Effector memory CD8-positive, alpha-beta T cell (primary cell): ENCODE measurements around the gene LBH.

ENCODE experiments used
- ATAC-seq: fragments of 150-1000 bp; cut with Tn5 transposase; replicated peaks from 2 replicates; pipeline ENCODE4 v1.10.0; 2021; ENCODE audit warnings: mild to moderate bottlenecking, moderate library complexity
- DNase-seq, 3 experiments: peaks; one replicate each; pipeline ENCODE4 v3.0.0; 2021
- H3K27ac Mint-ChIP-seq, 2 donors: one replicate each; pipeline ENCODE4 v1.8.0; 2022; ENCODE audit warnings: mild to moderate bottlenecking in 2 of 2, mixed read lengths in 2 of 2, moderate library complexity in 2 of 2
- H3K27me3 Mint-ChIP-seq, 2 donors: one replicate each; pipeline ENCODE4 v1.8.0; 2022; ENCODE audit warnings: mixed read lengths in 2 of 2
- H3K36me3 Mint-ChIP-seq: one replicate; pipeline ENCODE4 v1.8.0; 2022; ENCODE audit warnings: mild to moderate bottlenecking, moderate library complexity, mixed read lengths; ENCODE audit not compliant: insufficient read depth
- H3K4me1 Mint-ChIP-seq, 2 donors: one replicate each; pipeline ENCODE4 v1.8.0; 2022; ENCODE audit warnings: low read depth in 2 of 2, mixed read lengths in 2 of 2
- H3K4me3 Mint-ChIP-seq, 2 donors: one replicate each; pipeline ENCODE4 v1.8.0; 2022; ENCODE audit warnings: mild to moderate bottlenecking in 2 of 2, mixed read lengths in 2 of 2, moderate library complexity in 2 of 2
- H3K9me3 Mint-ChIP-seq, 2 donors: one replicate each; pipeline ENCODE4 v1.8.0; 2022; ENCODE audit warnings: mixed read lengths in 2 of 2

The LBH gene

GRCh38 chr2:30221531-30221930 lies 9.8 kb upstream of the LBH start:
- Mint-ChIP-seq H3K4me1 (peaks cover 55% of the 10 kb centered on the region in 2 donors), H3K27ac (peak overlapping the region; percentile 99)

GRCh38 chr2:30222031-30222430 lies 9.3 kb upstream of the LBH start:
- DNase-seq: no peak
- Mint-ChIP-seq H3K27me3 (no peaks in the 10 kb centered on the region), H3K36me3 (peaks cover 4% of the 10 kb centered on the region), H3K9me3 (no peaks in the 10 kb centered on the region), H3K4me3 (peak overlapping the region; percentile 38 to 51), H3K4me1 (peaks cover 57% of the 10 kb centered on the region in 2 donors), H3K27ac (peak overlapping the region; percentile 99)
- ATAC-seq: no peak

More at GRCh38 chr2:30221531-30221930, 9.8 kb upstream of the LBH start:
- ATAC-seq (no peak), DNase-seq (no peak)
- Mint-ChIP-seq H3K4me3 (no peak overlapping the region), H3K36me3 (peaks cover 4% of the 10 kb centered on the region), H3K27me3 (no peaks in the 10 kb centered on the region), H3K9me3 (no peaks in the 10 kb centered on the region)

DNA sequence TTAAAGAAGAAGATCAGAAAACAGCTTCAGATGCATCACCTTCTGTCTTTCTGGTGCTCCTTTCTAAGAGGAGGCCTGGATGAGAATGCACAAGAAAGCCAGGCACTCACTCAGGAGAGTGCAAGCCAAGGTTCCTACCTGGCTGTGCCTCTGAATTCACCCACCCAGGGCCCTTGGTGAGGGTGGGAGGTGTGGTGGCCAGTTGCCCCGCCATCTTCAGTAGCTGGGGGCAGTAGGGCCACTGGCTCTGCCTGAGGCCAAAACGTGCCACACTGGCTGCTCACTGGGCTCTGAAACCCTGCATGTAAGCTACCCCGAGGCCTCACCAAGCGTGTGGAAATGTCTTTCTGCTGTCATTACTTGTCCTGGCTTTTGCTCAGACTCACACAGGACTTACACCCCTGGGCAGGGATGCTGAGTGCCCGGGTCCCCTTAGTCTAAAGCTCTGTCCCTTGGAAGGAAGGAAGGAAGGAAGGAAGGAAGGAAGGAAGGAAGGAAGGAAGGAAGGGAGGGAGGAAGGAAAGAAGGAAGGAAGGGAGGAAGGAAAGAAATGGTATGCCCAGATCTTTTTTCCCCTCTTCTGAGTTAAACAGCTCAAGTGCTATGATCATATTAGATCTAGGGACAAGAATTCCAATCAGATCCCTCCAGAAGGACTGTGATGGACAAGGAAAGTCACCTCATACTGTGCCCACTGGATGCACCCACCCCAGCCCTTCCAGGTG lies 8.5 kb upstream of the LBH start:
- H3K4me3 Mint-ChIP-seq: peak overlapping the region; percentile 90 to 97
- H3K36me3 Mint-ChIP-seq: peaks cover 4% of the 10 kb centered on the region
- ATAC-seq: no peak
- peaks cover 57 to 64% of the 10 kb centered on the region in 2 donors for H3K4me1 Mint-ChIP-seq
- H3K27ac Mint-ChIP-seq: peak overlapping the region; percentile 99
- no peaks in the 10 kb centered on the region for H3K9me3 Mint-ChIP-seq
- no peaks in the 10 kb centered on the region for H3K27me3 Mint-ChIP-seq
- no peak for DNase-seq

GRCh38 chr2:30223413-30223874 lies 7.9 kb upstream of the LBH start:
- H3K4me3 Mint-ChIP-seq: peak overlapping the region; percentile 90 to 97
- ATAC-seq (peak; percentile 77), DNase-seq (peak; percentile 29 to 41 (median 30))
- no peaks in the 10 kb centered on the region for H3K27me3 Mint-ChIP-seq
- H3K36me3 Mint-ChIP-seq: peaks cover 4% of the 10 kb centered on the region
- H3K9me3 Mint-ChIP-seq: no peaks in the 10 kb centered on the region
- H3K27ac Mint-ChIP-seq: peak overlapping the region; percentile 99
- peaks cover 59 to 70% of the 10 kb centered on the region in 2 donors for H3K4me1 Mint-ChIP-seq

GRCh38 chr2:30224151-30224550 lies 7.2 kb upstream of the LBH start:
- Mint-ChIP-seq H3K4me1 (peaks cover 60 to 70% of the 10 kb centered on the region in 2 donors), H3K4me3 (peak overlapping the region; percentile 90 to 97), H3K36me3 (peaks cover 4% of the 10 kb centered on the region), H3K9me3 (no peaks in the 10 kb centered on the region), H3K27me3 (no peaks in the 10 kb centered on the region), H3K27ac (peak overlapping the region; percentile 99)
- ATAC-seq: peak; percentile 5
- no peak for DNase-seq

DNA sequence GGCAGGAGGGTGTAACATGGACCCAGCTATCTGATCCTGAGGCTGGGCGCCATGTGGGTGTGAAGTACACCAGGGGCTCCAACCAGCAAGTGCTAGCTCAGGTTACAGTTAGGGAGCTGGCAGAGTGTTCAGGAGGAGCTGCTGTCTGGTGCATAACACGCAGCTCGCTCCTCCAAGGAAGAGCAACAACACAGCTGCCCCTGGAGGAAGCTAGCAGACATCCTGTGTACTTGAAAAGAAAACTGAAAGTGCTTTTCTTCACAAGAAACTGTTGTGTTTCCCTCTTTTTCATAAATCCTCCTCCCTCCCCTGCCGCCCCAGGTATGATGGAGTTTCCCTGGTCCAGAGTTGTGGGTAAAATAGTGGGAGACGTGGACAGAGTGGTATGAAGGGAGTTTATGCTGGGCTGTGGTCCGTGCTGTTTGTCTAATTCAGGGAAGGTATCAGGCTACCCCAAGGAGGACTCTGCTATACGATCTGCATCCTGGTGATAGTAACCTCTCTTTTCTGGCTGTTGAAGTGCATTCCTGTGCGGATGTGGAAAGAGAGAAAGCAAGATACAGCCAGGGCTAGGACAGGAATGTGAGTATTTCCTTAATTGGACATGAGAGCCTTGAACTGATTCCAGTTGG lies 6.1 kb upstream of the LBH start:
- peaks cover 64 to 75% of the 10 kb centered on the region in 2 donors for H3K4me1 Mint-ChIP-seq
- peak; percentile 61 for ATAC-seq
- H3K9me3 Mint-ChIP-seq: no peaks in the 10 kb centered on the region
- H3K4me3 Mint-ChIP-seq: peak overlapping the region; percentile 90 to 97
- peak; percentile 27 to 41 (median 28) for DNase-seq
- peaks cover 4% of the 10 kb centered on the region for H3K36me3 Mint-ChIP-seq
- H3K27ac Mint-ChIP-seq: peak overlapping the region; percentile 99
- no peaks in the 10 kb centered on the region for H3K27me3 Mint-ChIP-seq

GRCh38 chr2:30226144-30227032 lies 4.9 kb upstream of the LBH start:
- Mint-ChIP-seq H3K4me3 (peak overlapping the region; percentile 90 to 97), H3K27me3 (no peaks in the 10 kb centered on the region), H3K4me1 (peaks cover 63 to 74% of the 10 kb centered on the region in 2 donors), H3K9me3 (no peaks in the 10 kb centered on the region), H3K36me3 (peaks cover 15% of the 10 kb centered on the region), H3K27ac (peak overlapping the region; percentile 99)
- DNase-seq: peak in 1 of 3 experiments; percentile 23
- ATAC-seq: no peak

DNA sequence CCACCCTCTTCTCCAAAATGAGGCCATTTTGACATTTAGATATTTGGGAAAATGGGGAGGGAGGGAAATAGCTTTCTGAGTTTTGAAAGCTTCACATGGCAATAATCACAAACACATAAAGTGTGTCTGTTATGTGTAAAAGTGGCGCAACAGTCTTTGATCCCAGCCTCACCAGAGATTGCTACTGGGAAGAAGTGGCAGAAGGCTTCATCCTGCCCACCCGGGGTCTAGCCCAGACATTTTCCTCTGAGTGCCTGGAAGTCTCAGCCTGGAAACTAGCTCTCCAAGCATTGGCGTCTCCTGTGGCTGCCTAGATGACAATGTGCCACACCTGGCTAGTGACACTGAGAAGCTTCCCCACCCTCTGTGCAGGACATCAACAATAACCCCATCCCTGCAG lies 1.7 kb upstream of the LBH start:
- peaks cover 55 to 64% of the 10 kb centered on the region in 2 donors for H3K4me1 Mint-ChIP-seq
- H3K9me3 Mint-ChIP-seq: no peaks in the 10 kb centered on the region
- H3K27me3 Mint-ChIP-seq: no peaks in the 10 kb centered on the region
- ATAC-seq: no peak
- H3K36me3 Mint-ChIP-seq: peaks cover 38% of the 10 kb centered on the region
- no peak for DNase-seq
- peak overlapping the region; percentile 61 to 97 for H3K27ac Mint-ChIP-seq
- H3K4me3 Mint-ChIP-seq: peak overlapping the region; percentile 89 to 93

DNA sequence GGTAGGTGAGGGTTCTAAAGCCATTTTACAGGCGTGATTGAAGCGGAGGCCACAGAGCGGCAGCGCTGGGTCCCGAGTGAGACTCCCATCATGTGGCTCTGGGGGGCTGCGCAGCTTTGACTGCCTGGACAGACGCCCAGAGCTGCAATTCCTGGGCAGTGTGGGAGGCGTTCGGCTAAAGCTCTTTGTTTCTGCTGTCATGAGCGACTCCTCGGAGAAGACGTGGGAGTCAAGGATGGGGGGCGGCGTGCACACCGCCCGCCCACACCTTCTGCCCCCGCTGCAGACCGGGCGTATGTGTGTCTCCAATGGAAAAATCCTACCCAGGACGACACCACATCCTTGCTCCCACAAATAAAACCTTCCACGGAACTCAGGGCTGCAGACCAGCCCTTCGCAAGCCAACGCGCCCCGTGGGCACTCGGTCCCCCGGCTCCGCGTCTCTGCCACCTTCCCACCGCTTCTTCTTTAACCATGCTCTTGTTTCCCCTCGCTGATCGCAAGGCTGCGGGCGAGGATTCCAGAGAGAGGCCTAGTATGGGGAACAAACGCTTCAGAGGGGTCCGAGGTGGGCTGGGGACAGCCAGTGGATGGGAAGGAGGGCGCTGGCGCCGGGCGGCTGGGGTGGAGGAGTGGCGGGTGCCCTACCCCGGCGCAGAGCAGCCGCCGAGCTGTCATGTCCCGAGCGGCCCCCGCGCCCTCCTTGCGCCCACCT lies 680 bp upstream of the LBH start:
- H3K27ac Mint-ChIP-seq: peak overlapping the region; percentile 91 to 97
- H3K27me3 Mint-ChIP-seq: no peaks in the 10 kb centered on the region
- ATAC-seq: no peak
- peaks cover 47% of the 10 kb centered on the region for H3K36me3 Mint-ChIP-seq
- H3K4me3 Mint-ChIP-seq: peak overlapping the region; percentile 89 to 93
- H3K9me3 Mint-ChIP-seq: no peaks in the 10 kb centered on the region
- no peak for DNase-seq
- H3K4me1 Mint-ChIP-seq: peaks cover 53 to 64% of the 10 kb centered on the region in 2 donors

GRCh38 chr2:30231996-30232800 lies 864 bp downstream of the LBH start:
- H3K27me3 Mint-ChIP-seq: no peaks in the 10 kb centered on the region
- peaks cover 60% of the 10 kb centered on the region for H3K36me3 Mint-ChIP-seq
- H3K9me3 Mint-ChIP-seq: no peaks in the 10 kb centered on the region
- peak overlapping the region; percentile 89 to 93 for H3K4me3 Mint-ChIP-seq
- peak; percentile 80 to 86 (median 83) for DNase-seq
- H3K4me1 Mint-ChIP-seq: peaks cover 53 to 65% of the 10 kb centered on the region in 2 donors
- peak; percentile 60 for ATAC-seq
- peak overlapping the region; percentile 91 to 97 for H3K27ac Mint-ChIP-seq

GRCh38 chr2:30232801-30233130 lies 1.4 kb downstream of the LBH start:
- H3K4me3 Mint-ChIP-seq: peak overlapping the region; percentile 89 to 93
- H3K9me3 Mint-ChIP-seq: no peaks in the 10 kb centered on the region
- peak overlapping the region; percentile 91 to 97 for H3K27ac Mint-ChIP-seq
- ATAC-seq: no peak
- peak; percentile 29 to 45 (median 34) for DNase-seq
- H3K27me3 Mint-ChIP-seq: no peaks in the 10 kb centered on the region
- peaks cover 65% of the 10 kb centered on the region for H3K36me3 Mint-ChIP-seq
- H3K4me1 Mint-ChIP-seq: peaks cover 58 to 64% of the 10 kb centered on the region in 2 donors
